ENCODE measurements around the gene UNC5B.

GRCh38 chr10:71218046-71218650 is 5.8 kb downstream of the UNC5B start:
- TF ChIP-seq CTCF (IDR thresholded peaks at IDR 0.05; ENCODE audit: poor library complexity) (no peak), EZH2phosphoT487 (IDR thresholded peaks at IDR 0.05; ENCODE audit: low read depth, severe bottlenecking, unreplicated experiment) (no peak)
